ENCODE measurements around the gene TOM1L2.
"Not testable (repeated sequence)": the region's sequence is repeated elsewhere in the genome, so short reads cannot be mapped to it uniquely, and the experiment has no call there.

The TOM1L2 gene

DNA sequence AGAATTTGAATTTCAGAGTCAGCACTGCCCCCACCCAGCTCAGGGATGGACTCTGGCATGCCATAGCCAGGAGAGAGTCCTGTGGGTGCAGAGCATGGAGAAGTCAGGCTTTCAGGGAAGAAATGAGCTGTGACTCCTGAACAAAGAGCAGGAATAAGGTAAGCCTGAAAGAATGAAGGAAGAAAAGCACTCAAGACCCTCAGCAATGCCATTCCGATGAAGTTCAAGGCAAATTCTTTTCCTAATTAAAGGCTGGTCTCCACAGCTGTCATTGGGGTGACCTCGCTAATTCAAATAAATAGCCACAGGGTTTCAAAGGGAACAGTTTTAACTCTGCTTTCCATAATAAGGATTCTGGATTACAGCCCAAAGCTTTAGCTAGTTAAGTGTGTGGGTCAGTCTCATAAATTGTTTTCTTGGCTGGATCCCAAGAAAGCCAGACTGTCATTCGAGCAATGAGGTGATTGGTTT is 31.7 kb downstream of the TOM1L2 start:
- no peak for DNase-seq

DNA sequence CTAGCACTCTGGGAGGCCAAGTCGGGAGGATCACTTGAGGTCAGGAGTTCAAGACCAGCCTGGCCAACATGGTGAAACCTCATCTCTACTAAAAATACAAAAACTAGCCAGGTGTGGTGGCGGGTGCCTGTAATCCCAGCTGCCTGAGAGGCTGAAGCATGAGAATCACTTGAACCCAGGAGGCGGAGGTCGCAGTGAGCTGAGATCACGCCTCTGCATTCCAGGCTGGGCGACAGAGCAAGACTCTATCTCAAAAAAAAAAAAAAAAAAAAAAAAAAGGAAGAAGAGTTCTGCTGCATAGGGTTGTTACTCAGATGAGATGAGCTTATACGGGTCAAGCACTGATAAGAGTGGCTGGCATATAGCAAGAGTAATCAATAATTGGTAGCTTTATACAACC is 32.3 kb downstream of the TOM1L2 start:
- not testable (repeated sequence) for DNase-seq

- DNase-seq = no peak
Measured at GRCh38 chr17:17938388-17939107, 33.7 kb downstream of the TOM1L2 start.

- no peak for DNase-seq
Measured at GRCh38 chr17:17937958-17938357, 34.2 kb downstream of the TOM1L2 start.

DNA sequence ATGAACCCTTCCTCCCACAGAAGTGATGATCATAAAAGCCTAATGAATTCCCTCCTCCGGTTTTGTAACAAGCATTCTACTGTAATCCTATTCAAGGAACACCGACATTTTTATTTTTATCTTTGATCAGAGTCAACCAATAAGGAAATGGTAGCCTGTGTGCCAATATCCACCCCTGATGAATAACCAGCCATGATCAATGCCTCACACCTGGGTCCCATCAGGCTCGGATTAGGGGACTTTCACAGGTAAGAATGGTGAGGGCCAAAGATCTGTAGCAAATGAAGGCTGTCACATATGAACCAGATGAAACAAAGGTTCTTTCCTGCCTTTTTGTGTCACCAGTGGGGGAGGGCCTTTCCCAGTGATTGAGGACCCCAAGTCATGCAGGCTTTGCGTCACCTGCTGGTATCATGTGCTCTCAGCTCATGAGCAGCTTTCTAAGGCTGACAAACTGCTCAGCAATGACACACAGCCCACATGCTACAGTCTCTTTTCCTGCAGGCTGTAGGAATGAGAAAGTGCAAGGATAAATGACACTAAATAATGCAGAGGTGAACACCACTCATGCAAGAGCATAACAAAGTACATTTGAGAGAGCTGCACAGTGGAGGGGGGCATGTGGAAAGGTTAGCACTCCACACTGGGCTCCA is 34.9 kb downstream of the TOM1L2 start:
- no peak for DNase-seq

GRCh38 chr17:17935321-17936271 is 36.6 kb downstream of the TOM1L2 start:
- no peak for DNase-seq

DNA sequence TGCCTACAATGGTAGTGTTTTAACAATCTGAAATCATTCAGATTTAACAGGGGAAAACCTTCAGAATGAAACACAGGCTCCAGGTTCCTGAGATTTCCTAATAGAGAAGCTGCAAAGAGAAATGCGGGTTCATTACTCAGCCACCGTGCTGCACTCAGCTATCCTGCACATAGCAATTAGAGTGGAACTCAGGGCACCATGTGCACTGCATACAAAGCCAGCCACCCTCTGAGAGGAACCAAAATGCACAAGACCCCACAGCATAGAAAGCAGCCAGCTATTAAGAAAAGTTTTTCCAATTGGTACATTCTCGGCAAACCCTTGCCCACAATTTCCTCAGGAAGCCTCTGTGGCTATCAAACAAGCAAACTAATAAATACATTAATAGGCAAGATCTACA is 37.4 kb downstream of the TOM1L2 start:
- DNase-seq = no peak

DNA sequence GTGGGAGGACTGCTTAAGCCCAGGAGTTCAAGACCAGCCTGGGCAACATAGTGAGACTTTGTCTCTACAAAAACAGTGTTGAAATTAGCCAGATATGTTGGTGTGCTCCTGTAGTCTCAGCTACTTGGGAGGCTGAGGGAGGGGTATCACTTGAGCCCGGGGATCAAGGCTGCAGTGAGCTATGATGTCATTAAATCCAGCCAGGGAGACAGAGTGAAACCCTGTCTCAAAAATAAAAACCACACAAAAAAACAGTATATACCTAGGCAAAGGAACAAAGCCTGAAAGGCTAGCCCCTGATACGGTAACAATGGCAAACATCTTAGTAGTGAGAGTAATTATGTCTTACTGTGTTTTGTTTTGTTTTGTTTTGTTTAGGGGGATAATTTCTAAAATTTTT is 38.0 kb downstream of the TOM1L2 start:
- no peak for DNase-seq

DNA sequence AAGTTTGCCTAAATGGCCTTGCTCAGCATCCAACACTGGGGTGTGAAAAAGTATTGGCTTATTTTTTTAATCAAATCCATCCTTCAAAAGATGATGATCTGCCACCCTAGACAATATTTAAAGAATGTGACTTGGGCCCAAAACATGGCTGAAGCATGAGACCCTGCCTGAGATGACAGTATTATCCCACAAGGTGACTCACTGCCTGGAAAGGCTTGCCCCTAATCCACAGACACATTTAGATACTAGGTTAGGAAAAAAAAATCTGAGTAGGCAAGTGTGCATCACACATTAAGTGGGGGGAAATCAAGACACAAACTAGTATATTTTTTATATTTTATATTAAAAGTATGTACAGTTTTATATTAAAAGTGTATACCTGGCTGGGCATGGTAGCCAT is 38.4 kb downstream of the TOM1L2 start:
- no peak for DNase-seq

DNA sequence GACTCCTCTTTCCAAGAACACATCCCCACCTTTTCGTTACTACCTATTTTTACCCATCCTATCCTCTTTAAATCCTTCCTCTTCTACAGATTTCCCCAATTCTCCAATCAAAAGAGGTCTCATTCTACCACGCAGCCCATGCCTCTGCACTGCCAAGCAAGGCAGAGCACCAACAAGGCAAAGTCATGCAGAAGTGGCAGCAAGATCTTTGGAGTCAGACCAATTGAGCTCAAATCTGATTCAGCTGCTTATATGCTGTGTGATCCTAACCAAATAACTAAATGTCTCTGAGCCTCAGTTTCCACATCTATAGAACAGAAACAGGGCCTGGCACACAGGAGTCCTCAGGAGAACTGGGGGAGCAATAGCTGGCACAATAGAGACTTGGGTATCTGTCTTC is 41.0 kb downstream of the TOM1L2 start:
- no peak for DNase-seq

DNA sequence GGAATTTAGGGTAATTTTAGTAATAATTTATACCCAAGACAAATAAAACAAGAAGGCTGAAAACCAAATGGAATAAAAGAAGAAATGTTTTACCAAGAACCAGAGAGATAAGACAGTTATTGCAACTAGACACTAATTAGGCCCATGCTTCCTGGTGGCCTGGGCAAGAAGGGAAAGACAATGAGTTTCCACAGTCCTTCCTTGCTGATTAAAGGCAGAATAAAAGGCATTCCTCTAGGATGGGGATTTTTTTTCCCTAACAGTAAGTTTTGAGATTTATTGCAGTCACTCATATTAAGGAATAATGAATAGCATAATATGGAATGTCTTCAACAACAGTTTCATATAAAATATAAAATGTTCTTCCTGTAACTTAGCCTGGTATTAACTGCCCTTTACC is 41.5 kb downstream of the TOM1L2 start:
- DNase-seq = no peak

DNA sequence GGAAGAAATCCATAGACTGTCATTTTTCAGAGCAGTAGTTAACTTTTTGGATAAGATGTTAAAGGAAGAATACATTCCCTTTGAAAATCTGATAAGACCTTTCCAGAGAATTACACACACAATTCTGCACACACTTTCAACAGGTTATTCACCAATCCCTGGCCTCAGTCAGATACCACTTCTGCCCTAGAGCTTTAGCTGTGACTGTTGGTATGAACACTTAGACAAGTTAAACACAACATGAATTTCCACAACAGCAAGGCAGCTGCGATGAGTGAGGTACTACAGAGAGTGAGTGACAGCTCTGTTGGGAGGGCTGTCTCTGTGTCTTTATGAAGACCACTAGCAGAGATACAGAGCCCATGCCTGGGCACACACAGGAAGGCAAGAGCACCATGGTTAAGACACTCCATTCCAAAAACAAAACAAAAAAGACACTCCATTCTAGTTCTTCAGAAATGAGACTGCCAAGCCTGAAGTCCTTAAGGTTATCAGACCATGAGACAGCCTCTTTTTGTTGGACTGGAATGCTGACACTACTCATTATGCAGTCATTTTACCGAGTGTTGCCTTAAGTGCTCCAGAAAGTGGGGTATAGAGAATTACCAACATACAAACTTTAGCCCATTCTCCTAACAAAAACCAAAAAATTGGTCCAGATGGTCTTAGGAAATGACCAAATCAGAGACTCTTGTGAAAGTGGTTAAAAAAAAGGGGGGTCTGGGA is 42.4 kb downstream of the TOM1L2 start:
- DNase-seq = no peak

- no peak for DNase-seq
Measured at GRCh38 chr17:17928398-17929287, 43.6 kb downstream of the TOM1L2 start.

DNA sequence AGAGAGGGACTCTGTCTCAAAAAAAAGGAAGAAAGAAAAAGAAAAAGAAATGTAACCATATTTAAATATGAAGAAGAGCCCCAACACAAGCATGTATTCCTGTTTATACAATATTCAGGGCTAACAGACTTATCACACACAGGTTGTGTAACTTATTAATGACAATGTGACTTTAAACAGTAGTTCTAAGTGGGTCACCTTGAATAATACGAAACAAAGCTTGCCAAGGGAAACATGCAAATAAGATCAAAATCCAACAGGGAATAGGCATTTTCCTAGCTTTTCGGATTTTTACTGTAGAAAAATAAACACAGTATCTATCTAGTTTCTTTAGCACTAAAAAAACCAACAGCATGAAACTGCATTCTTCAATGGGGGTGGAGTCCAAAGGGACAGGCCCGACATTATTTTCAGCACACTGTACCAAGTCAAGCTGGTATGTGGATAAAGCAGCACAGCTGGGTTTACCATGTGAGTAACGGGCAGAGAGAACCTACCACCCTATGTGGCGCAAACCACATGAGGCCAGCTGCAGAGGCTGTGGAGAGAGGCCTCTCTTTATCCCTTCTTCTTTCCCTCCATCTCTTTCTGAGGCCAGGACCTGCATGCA is 45.3 kb downstream of the TOM1L2 start:
- DNase-seq = no peak

DNA sequence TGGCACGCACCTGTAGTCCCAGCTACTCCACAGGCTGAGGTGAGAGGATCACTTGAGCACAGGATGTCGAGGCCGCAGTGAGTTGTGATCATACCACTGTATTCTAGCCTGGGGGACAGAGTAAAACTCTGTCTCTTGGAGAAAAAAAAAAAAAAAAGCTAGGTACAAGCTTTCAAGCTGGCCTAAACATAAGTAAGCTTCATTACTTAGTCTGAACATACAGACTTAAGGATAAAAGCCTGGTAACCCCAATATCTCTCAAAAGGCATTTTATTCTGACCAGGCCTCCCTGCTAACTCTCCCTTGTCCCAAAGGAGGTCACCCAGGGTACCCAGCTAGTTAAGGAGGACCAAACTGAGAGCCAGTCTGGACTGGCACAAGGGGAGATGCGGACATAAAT is 46.2 kb downstream of the TOM1L2 start:
- no peak for DNase-seq

GRCh38 chr17:17924857-17925250 is 47.3 kb downstream of the TOM1L2 start:
- no peak for DNase-seq

DNA sequence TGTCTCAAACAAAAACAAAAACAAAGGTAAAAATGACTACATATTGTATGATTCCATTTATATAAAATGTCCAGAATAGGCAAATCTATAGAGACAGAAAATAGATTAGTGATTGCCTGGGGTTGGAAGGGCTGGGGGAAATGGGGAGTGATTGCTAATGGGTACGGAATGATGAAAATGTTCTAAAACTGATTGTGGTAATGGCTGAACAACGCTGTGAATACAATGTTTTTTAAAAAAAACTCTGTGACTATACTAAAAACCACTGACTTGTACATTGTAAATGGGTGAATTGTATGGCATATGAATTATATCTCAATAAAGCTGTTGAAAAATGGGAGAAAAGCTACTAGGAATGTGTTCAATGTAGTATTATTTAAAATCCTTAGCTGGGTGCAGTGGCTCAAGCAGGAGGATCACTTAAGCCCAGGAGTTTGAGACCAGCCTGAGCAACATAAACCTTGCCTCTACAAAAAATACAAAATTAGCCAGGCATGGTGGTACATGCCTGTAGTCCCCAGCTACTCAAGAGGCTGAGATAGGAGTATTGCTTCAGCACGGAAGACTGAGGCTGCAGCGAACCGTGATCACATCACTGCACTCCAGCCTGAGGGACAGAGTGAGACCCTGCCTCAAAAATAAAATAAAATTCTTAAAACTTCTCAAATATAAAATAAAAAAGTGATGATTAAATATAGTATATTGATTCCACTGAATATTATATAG is 47.9 kb downstream of the TOM1L2 start:
- no peak for DNase-seq

GRCh38 chr17:17922070-17922614 is 50.1 kb downstream of the TOM1L2 start:
- no peak for DNase-seq

- DNase-seq = no peak
Measured at GRCh38 chr17:17921192-17922069, 50.8 kb downstream of the TOM1L2 start.

Data from hematopoietic multipotent progenitor cell treated with erythropoietin and hydrocortisone succinate and interleukin-3 and kit ligand, for 8 days (in vitro differentiated cells).